ENCODE results near the gene PLEKHA7. TPM values are rescaled to one million over a fixed set of nuclear protein-coding genes. Genes with fewer than 3 reads are reported as not detected.

The PLEKHA7 gene
- polyA plus RNA-seq, 1 of the 3 experiments (the other 2 are of a cell fraction), result 0.12 TPM

DNA sequence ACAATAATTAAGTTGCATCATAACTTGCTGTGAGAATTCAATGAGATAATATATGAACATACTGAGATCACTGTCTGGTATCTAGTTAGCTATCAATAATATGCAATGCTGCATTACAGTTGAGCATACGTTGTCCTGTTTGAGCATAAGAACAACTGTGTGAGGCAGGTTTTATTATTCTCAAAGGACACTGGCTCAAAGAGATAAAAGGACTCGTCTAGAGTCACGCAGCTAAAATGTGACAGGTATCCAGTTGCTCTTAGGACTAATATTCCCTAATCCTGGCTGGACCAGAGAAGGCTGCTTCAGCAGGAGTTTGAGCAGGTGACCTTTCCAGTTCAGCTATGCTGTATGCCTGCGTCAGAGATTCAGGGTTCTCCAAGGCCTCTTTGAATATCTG, 92.5 kb downstream of the PLEKHA7 start:
- Histone ChIP-seq H3K27me3 (ENCODE audit: insufficient read depth) (peaks cover 40% of the 10 kb centered on the region), H3K4me1 (ENCODE audit: control insufficient read depth in 1 of 2, insufficient read depth in 2 of 2, low read depth in 1 of 2, low read length in 1 of 2) (peaks cover 0 to 16% of the 10 kb centered on the region in 2 experiments; a peak in 1 of 4 replicates), H3K27ac (ENCODE audit: low read depth in 2 of 2, low read length in 1 of 2) (no peak overlapping the region), H2AFZ (ENCODE audit: low read depth) (no peak overlapping the region), H3K4me2 (no peak overlapping the region), H3K36me3 (replicated peaks in 1 of 2; ENCODE audit: control insufficient read depth in 1 of 2, insufficient read depth in 2 of 2, low read length in 1 of 2) (no peaks in the 10 kb centered on the region), H3F3A (replicated peaks; ENCODE audit: insufficient read depth) (no peaks in the 10 kb centered on the region), H3K9ac (no peak overlapping the region), H3K9me2 (no peaks in the 10 kb centered on the region), H3K4me3 (ENCODE audit: low read depth in 2 of 2, low read length in 1 of 2) (no peak overlapping the region), H3K9me3 (no peaks in the 10 kb centered on the region), H3K79me2 (ENCODE audit: insufficient read depth) (no peaks in the 10 kb centered on the region), H4K20me1 (ENCODE audit: insufficient read depth) (no peaks in the 10 kb centered on the region)
- ChIA-PET CTCF (interaction anchor here (0.9 to 1.4 kb wide), 4 partner anchors 13 to 142 kb away, joined by 3 to 4 read pairs (median 3); no protein-coding TSS in a partner anchor), POLR2A (interaction anchor here (1.5 kb wide), 1 partner anchor 10 kb away, joined by 4 read pairs; no protein-coding TSS in a partner anchor)
- no peak for DNase-seq
- TF ChIP-seq FOXM1 (IDR thresholded peaks at IDR 0.05; ENCODE audit: low read depth), result no peak
- no peak for TF ChIP-seq TCF12 (IDR thresholded peaks at IDR 0.05)
- TF ChIP-seq EZH2phosphoT487 (IDR thresholded peaks at IDR 0.05; ENCODE audit: borderline replicate concordance, low read depth), result no peak
- TF ChIP-seq FOSL2 (IDR thresholded peaks at IDR 0.05; ENCODE audit: borderline replicate concordance, low read depth), result no peak
- TF ChIP-seq JUND (IDR thresholded peaks at IDR 0.05), result no peak
- no peak for TF ChIP-seq YY1 (IDR thresholded peaks at IDR 0.05; ENCODE audit: low read depth)
- TF ChIP-seq GATA2 (CRISPR knock-in tag; IDR thresholded peaks at IDR 0.05), result no peak
- no peak for TF ChIP-seq NRF1 (IDR thresholded peaks at IDR 0.05; ENCODE audit: low read depth, low read length)
- no peak for TF ChIP-seq NFIC (IDR thresholded peaks at IDR 0.05; ENCODE audit: borderline replicate concordance)
- no peak for TF ChIP-seq POLR2AphosphoS5 (IDR thresholded peaks at IDR 0.05; ENCODE audit: low read depth, low read length)
- TF ChIP-seq RAD21 (IDR thresholded peaks at IDR 0.05; ENCODE audit: low read length), result no peak
- TF ChIP-seq, protein P1, sequence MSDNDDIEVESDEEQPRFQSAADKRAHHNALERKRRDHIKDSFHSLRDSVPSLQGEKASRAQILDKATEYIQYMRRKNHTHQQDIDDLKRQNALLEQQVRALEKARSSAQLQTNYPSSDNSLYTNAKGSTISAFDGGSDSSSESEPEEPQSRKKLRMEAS (IDR thresholded peaks at IDR 0.05; ENCODE audit: low read depth), result no peak
- TF ChIP-seq, protein P2, sequence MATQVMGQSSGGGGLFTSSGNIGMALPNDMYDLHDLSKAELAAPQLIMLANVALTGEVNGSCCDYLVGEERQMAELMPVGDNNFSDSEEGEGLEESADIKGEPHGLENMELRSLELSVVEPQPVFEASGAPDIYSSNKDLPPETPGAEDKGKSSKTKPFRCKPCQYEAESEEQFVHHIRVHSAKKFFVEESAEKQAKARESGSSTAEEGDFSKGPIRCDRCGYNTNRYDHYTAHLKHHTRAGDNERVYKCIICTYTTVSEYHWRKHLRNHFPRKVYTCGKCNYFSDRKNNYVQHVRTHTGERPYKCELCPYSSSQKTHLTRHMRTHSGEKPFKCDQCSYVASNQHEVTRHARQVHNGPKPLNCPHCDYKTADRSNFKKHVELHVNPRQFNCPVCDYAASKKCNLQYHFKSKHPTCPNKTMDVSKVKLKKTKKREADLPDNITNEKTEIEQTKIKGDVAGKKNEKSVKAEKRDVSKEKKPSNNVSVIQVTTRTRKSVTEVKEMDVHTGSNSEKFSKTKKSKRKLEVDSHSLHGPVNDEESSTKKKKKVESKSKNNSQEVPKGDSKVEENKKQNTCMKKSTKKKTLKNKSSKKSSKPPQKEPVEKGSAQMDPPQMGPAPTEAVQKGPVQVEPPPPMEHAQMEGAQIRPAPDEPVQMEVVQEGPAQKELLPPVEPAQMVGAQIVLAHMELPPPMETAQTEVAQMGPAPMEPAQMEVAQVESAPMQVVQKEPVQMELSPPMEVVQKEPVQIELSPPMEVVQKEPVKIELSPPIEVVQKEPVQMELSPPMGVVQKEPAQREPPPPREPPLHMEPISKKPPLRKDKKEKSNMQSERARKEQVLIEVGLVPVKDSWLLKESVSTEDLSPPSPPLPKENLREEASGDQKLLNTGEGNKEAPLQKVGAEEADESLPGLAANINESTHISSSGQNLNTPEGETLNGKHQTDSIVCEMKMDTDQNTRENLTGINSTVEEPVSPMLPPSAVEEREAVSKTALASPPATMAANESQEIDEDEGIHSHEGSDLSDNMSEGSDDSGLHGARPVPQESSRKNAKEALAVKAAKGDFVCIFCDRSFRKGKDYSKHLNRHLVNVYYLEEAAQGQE (IDR thresholded peaks at IDR 0.05; ENCODE audit: low read depth, low read length), result no peak
- TF ChIP-seq MXI1 (IDR thresholded peaks at IDR 0.05; ENCODE audit: low read depth, low read length), result no peak
- TF ChIP-seq SMC3 (IDR thresholded peaks at IDR 0.05; ENCODE audit: low read depth, low read length), result no peak
- no peak for TF ChIP-seq RXRA (IDR thresholded peaks at IDR 0.05; ENCODE audit: borderline replicate concordance, low read depth)
- TF ChIP-seq EP300 (IDR thresholded peaks at IDR 0.05; ENCODE audit: borderline replicate concordance in 1 of 2, low read depth in 1 of 2, low read length in 1 of 2), result no peak
- TF ChIP-seq, protein P3, sequence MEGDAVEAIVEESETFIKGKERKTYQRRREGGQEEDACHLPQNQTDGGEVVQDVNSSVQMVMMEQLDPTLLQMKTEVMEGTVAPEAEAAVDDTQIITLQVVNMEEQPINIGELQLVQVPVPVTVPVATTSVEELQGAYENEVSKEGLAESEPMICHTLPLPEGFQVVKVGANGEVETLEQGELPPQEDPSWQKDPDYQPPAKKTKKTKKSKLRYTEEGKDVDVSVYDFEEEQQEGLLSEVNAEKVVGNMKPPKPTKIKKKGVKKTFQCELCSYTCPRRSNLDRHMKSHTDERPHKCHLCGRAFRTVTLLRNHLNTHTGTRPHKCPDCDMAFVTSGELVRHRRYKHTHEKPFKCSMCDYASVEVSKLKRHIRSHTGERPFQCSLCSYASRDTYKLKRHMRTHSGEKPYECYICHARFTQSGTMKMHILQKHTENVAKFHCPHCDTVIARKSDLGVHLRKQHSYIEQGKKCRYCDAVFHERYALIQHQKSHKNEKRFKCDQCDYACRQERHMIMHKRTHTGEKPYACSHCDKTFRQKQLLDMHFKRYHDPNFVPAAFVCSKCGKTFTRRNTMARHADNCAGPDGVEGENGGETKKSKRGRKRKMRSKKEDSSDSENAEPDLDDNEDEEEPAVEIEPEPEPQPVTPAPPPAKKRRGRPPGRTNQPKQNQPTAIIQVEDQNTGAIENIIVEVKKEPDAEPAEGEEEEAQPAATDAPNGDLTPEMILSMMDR (IDR thresholded peaks at IDR 0.05), result no peak
- no peak for TF ChIP-seq CHD2 (IDR thresholded peaks at IDR 0.05; ENCODE audit: low read length, partially characterized antibody)
- WGBS (ENCODE audit: low lambda C conversion rate), result 64% methylated on average over 4 of the region's 4 CpGs
